ENCODE results near the gene TRPM5.

TRPM5 gene

GRCh38 chr11:2468363-2469235, 24.3 kb upstream of the TRPM5 start:
- DNase-seq: no peak

GRCh38 chr11:2467695-2468055, 23.4 kb upstream of the TRPM5 start:
- no peak for DNase-seq

- DNase-seq: peak in 1 of 2 donors; percentile 29
These were observed 22.8 kb upstream of the TRPM5 start for GRCh38 chr11:2466869-2467694.

- DNase-seq: no peak
These were observed 21.9 kb upstream of the TRPM5 start for GRCh38 chr11:2466069-2466801.

- no peak for DNase-seq
These were observed 21.1 kb upstream of the TRPM5 start for GRCh38 chr11:2465202-2466068.

- DNase-seq: no peak
These were observed 20.3 kb upstream of the TRPM5 start for GRCh38 chr11:2464451-2465165.

- DNase-seq: no peak
These were observed 19.5 kb upstream of the TRPM5 start for GRCh38 chr11:2463766-2464277.

GRCh38 chr11:2462986-2463765, 18.9 kb upstream of the TRPM5 start:
- DNase-seq: no peak

- no peak for DNase-seq
These were observed 18.2 kb upstream of the TRPM5 start for GRCh38 chr11:2462543-2462985.

- DNase-seq: no peak
These were observed 17.7 kb upstream of the TRPM5 start for GRCh38 chr11:2461956-2462542.

GRCh38 chr11:2461253-2461955, 17.1 kb upstream of the TRPM5 start:
- DNase-seq: no peak

GRCh38 chr11:2460540-2461252, 16.4 kb upstream of the TRPM5 start:
- no peak for DNase-seq

GRCh38 chr11:2459796-2460531, 15.7 kb upstream of the TRPM5 start:
- DNase-seq: no peak

GRCh38 chr11:2459016-2459725, 14.9 kb upstream of the TRPM5 start:
- DNase-seq: no peak

- no peak for DNase-seq
These were observed 14.0 kb upstream of the TRPM5 start for GRCh38 chr11:2458321-2458720.

- no peak for DNase-seq
These were observed 9.1 kb upstream of the TRPM5 start for GRCh38 chr11:2453436-2453835.

- DNase-seq: no peak
These were observed 8.2 kb upstream of the TRPM5 start for GRCh38 chr11:2452321-2453012.
